ENCODE data around the gene BOC. TPM values are rescaled to one million over a fixed set of nuclear protein-coding genes. Genes with fewer than 3 reads are reported as not detected.

The BOC gene
- total RNA-seq, 1 experiment from 2014 or later = 4.4 TPM

- DNase-seq (ENCODE audit: low read depth) = no peak
Observed at GRCh38 chr3:113247675-113248458, 36.5 kb downstream of the BOC start.

- DNase-seq (ENCODE audit: low read depth) = peak; percentile 78
Observed at GRCh38 chr3:113249111-113249510, 37.8 kb downstream of the BOC start.

- DNase-seq (ENCODE audit: low read depth) = no peak
Observed at GRCh38 chr3:113249601-113250000, 38.2 kb downstream of the BOC start.

GRCh38 chr3:113250566-113250965 lies 39.2 kb downstream of the BOC start:
- no peak for DNase-seq (ENCODE audit: low read depth)

- DNase-seq (ENCODE audit: low read depth) = no peak
Observed at GRCh38 chr3:113251817-113252216, 40.5 kb downstream of the BOC start.

GRCh38 chr3:113252553-113252952 lies 41.2 kb downstream of the BOC start:
- no peak for DNase-seq (ENCODE audit: low read depth)

GRCh38 chr3:113253702-113254101 lies 42.3 kb downstream of the BOC start:
- DNase-seq (ENCODE audit: low read depth) = no peak

GRCh38 chr3:113254171-113254947 lies 43.0 kb downstream of the BOC start:
- no peak for DNase-seq (ENCODE audit: low read depth)

- no peak for DNase-seq (ENCODE audit: low read depth)
Observed at GRCh38 chr3:113255100-113255853, 43.9 kb downstream of the BOC start.

- DNase-seq (ENCODE audit: low read depth) = no peak
Observed at GRCh38 chr3:113255854-113256615, 44.7 kb downstream of the BOC start.

- no peak for DNase-seq (ENCODE audit: low read depth)
Observed at GRCh38 chr3:113258361-113258760, 47.0 kb downstream of the BOC start.

GRCh38 chr3:113259196-113259595 lies 47.8 kb downstream of the BOC start:
- DNase-seq (ENCODE audit: low read depth) = no peak

GRCh38 chr3:113261063-113261625 lies 49.8 kb downstream of the BOC start:
- no peak for DNase-seq (ENCODE audit: low read depth)

GRCh38 chr3:113261626-113262303 lies 50.4 kb downstream of the BOC start:
- DNase-seq (ENCODE audit: low read depth) = peak; percentile 62

GRCh38 chr3:113262304-113262665 lies 50.9 kb downstream of the BOC start:
- peak; percentile 68 for DNase-seq (ENCODE audit: low read depth)

GRCh38 chr3:113263020-113263419 lies 51.7 kb downstream of the BOC start:
- DNase-seq (ENCODE audit: low read depth) = no peak

GRCh38 chr3:113263778-113264177 lies 52.4 kb downstream of the BOC start:
- DNase-seq (ENCODE audit: low read depth) = no peak

- DNase-seq (ENCODE audit: low read depth) = no peak
Observed at GRCh38 chr3:113264283-113265131, 53.1 kb downstream of the BOC start.

- DNase-seq (ENCODE audit: low read depth) = no peak
Observed at GRCh38 chr3:113265231-113265630, 53.9 kb downstream of the BOC start.

- no peak for DNase-seq (ENCODE audit: low read depth)
Observed at GRCh38 chr3:113266738-113267137, 55.4 kb downstream of the BOC start.

Data from Daoy (cell line).